HL-60/S4 treated with phorbol 12-myristate 13-acetate at 8.2 ng/mL for 4 days and 3 days (cell line): ENCODE measurements around the gene CRNKL1.

Experiments used
- in situ Hi-C: fragments of 300-500 bp; cut with MboI; formaldehyde crosslinking; loops from 2 replicates; pipeline ENCODE4 v1.15.0; 2022; ENCODE audit warnings: low sequenced_read_pairs

The CRNKL1 gene

GRCh38 chr20:19990850-19991249, 61.4 kb downstream of the CRNKL1 start:
- in situ Hi-C loops: loop anchor here (25.0 kb wide), 1 partner anchor 204 kb away; no protein-coding TSS in a partner anchor

- in situ Hi-C loops: loop anchor here (25.0 kb wide), 1 partner anchor 200 kb away; no protein-coding TSS in a partner anchor
Measured at GRCh38 chr20:19987046-19987445, 65.2 kb downstream of the CRNKL1 start.

GRCh38 chr20:19986419-19986818, 65.8 kb downstream of the CRNKL1 start:
- in situ Hi-C loops: loop anchor here (25.0 kb wide), 1 partner anchor 199 kb away; no protein-coding TSS in a partner anchor
